Measurements from ENCODE around the gene PER2.

DNA sequence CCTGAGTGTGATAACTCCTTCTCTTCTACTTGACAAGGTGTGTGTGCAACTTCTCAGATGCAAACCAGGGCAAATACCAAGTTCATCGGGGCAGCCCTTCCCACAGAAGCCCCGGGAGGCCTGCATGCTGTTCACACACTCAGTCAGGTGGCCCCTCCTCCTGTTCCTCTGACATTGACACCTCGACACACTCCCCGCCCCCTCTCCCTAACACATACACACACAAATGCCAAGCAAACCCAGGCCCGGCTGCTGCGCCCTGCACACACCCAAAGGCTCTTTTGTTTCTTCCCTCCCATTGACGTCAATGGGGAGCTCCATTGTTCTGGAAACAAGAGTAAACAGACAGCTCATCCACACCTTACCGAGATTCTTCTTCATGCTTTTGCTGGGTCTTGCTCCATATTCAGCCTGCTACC lies 1.7 kb upstream of the PER2 start:
- TF ChIP-seq ZNF747 (CRISPR knock-in tag; IDR thresholded peaks at IDR 0.05; ENCODE audit: borderline replicate concordance): no peak
- TF ChIP-seq ZNF30 (CRISPR knock-in tag; IDR thresholded peaks at IDR 0.05): no peak
- TF ChIP-seq EED (CRISPR knock-in tag; IDR thresholded peaks at IDR 0.05): no peak
- TF ChIP-seq MBNL3 (CRISPR knock-in tag; conservative IDR thresholded peaks at IDR 0.05): no peak
- TF ChIP-seq MAFK (conservative IDR thresholded peaks at IDR 0.05 in 1 of 2, IDR thresholded peaks at IDR 0.05 in 1 of 2; ENCODE audit: low read length in 2 of 2): no peak
- TF ChIP-seq CTCF (CRISPR knock-in tag; IDR thresholded peaks at IDR 0.05): no peak; the same call in 1 of the 2 replicates
- no peak for TF ChIP-seq HMG20B (CRISPR knock-in tag; conservative IDR thresholded peaks at IDR 0.05)
- TF ChIP-seq RAD21 (CRISPR knock-in tag; IDR thresholded peaks at IDR 0.05): no peak
- no peak for TF ChIP-seq STAG1 (CRISPR knock-in tag; IDR thresholded peaks at IDR 0.05)
